CD4-positive, alpha-beta T cell treated with Interleukin-2 at 100 ng/mL for 4 hours (primary cell): ENCODE measurements around the gene WWP2.

ENCODE experiments used
- DNase-seq: peaks from one replicate; pipeline ENCODE4 v3.0.0-alpha.2; 2020; ENCODE audit warnings: low spot score

Gene WWP2

GRCh38 chr16:69859105-69859989 lies 97.2 kb downstream of the WWP2 start:
- no peak for DNase-seq

GRCh38 chr16:69860233-69861231 lies 98.4 kb downstream of the WWP2 start:
- no peak for DNase-seq

- no peak for DNase-seq
Observed at GRCh38 chr16:69861292-69862030, 99.3 kb downstream of the WWP2 start.

GRCh38 chr16:69863401-69864281 lies 101.5 kb downstream of the WWP2 start:
- no peak for DNase-seq

DNA sequence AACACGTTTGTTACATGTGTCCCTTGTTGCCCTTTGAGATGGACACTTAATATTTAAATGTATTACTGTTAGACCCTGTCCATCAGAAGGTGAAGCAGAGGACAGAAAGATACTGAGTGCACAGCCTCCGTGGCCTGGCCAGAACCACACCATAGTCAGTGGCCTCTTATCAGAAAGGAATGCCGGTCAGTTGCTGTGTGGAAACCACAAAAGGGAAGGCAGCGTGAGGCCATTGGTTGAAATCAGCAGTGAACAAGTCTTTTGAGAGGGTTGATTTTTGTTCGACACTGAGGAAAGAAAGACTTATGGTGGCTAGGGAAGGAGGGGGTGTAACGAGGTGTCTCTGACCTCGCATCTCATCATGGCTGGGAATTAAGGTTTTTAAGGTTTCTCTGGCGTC lies 103.6 kb downstream of the WWP2 start:
- no peak for DNase-seq

- DNase-seq: no peak
Observed at GRCh38 chr16:69867784-69868560, 105.8 kb downstream of the WWP2 start.

DNA sequence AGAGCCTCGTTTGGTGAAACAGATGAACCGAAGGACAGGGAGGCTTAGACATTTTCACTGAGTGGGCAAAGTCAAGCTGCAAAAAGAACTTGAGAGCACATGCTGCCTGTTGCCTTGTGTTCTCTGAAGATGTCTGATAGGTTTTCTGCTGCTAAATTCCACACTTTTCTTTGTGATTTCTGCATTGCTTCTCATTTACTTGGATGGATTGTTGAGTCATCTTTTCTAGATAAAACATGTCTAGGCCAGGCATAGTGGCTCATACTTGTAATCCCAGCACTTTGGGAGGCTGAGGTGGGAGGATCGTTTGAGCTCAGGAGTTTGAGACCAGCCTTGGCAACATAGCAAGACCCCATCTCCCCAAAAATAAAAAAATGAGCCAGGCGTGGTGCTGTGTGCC lies 108.6 kb downstream of the WWP2 start:
- no peak for DNase-seq

GRCh38 chr16:69871708-69872107 lies 109.6 kb downstream of the WWP2 start:
- DNase-seq: no peak

GRCh38 chr16:69872888-69873287 lies 110.8 kb downstream of the WWP2 start:
- no peak for DNase-seq

DNA sequence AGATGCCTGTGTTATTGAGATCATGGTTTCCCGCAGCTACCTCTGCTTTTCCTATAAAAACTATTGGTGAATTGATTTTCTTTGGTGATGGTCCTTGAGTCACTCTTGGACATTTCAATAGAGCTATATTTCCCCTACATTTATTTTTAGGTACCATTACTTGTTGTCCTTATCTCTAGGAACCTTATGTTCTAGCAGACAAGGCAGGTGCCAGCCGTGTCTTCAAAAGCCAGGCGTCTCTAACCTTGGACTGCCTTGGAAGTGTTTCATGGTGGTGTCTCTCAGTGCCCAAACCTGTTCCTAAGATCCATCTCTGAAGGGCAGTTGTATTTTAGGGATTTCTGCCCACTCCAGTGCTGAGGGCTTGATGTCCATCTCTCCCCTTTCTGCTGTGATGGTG lies 111.7 kb downstream of the WWP2 start:
- DNase-seq: no peak

GRCh38 chr16:69874271-69874670 lies 112.1 kb downstream of the WWP2 start:
- no peak for DNase-seq

DNA sequence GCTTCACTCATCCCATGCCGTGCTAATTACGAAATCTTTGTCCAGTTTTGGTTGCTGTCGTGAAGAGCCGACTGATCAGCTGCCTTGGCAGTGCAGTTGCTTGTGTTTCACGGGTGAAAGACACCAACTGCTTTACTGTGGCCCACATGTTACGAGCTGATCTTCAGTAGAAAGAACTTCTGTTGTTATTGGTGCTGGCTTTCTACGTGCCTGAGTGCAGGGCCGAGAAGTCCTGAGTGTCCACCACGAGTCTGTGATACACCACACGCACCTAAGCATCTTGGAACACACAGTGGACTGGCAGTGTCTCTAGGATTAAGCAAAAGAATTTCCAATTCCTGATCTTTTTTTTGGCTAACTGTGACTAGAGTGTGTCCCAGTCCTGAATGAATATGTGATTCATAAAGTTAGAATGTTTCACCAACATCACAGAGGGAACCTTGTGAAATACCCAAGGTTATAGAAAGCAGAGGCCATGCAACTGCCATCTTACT lies 118.6 kb downstream of the WWP2 start:
- DNase-seq: no peak

DNA sequence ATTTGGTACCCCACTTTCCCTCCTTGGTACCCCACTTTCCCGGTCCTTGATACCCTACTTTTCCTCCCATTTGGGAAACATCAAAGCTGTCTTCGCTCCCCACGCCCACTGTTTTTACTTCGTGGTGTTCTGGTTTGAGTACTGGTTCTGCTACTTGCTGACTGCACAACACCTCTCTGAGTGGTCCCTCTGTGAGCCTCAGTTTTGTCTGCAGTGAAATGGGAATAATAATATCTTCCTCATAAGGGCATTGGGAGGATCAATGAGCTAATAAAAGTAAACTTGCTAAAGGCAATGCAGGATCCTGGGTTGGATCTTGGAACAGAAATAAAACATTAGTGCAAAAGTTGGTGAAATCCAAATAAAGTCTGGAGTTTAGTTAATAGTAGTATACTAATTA lies 119.0 kb downstream of the WWP2 start:
- DNase-seq: no peak

DNA sequence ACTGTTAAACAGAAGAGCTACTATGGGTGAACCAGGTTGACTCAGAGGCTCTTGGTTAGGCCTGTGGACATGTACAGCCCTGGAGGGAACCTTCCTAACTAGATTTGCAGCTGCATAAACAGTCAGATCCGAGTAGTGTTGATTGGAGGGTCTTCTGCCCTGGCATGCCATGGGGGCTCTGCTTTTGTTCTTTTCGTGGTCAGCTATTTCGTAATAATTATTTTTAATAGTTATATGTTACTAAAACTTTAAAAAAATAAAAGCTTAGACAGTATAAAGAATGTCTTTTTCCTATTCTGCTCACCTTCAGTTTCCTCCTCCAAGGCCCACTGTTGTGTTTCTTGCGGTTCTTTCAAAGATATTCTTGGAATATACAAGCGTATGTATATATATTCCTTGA lies 121.6 kb downstream of the WWP2 start:
- no peak for DNase-seq

GRCh38 chr16:69885722-69886121 lies 123.6 kb downstream of the WWP2 start:
- no peak for DNase-seq

DNA sequence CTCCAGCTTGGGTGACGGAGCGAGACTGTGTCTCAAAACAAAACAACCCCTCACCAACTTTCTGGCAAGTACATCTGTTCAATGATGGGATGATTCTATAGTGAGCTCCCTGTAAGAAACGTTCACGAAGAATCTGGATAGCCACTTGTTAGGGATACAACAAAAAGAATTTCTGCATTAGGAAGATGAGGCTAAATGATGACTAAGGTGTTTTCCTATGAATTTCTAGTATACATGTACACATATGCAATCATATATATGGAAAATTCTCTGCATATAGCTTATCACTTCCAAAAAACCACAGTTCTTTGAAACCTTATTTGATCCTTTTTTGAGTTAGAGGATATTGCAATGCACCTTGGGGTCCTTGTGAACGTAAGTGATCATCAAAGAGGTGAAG lies 124.6 kb downstream of the WWP2 start:
- DNase-seq: no peak

GRCh38 chr16:69888005-69888590 lies 126.0 kb downstream of the WWP2 start:
- no peak for DNase-seq

- no peak for DNase-seq
Observed at GRCh38 chr16:69889295-69889964, 127.3 kb downstream of the WWP2 start.
